ENCODE data around the gene RETSAT. TPM values are rescaled to one million over a fixed set of nuclear protein-coding genes. Genes with fewer than 3 reads are reported as not detected.

RETSAT gene
- 10 to 100 TPM; 19.7 to 24.5 TPM for total RNA-seq

DNA sequence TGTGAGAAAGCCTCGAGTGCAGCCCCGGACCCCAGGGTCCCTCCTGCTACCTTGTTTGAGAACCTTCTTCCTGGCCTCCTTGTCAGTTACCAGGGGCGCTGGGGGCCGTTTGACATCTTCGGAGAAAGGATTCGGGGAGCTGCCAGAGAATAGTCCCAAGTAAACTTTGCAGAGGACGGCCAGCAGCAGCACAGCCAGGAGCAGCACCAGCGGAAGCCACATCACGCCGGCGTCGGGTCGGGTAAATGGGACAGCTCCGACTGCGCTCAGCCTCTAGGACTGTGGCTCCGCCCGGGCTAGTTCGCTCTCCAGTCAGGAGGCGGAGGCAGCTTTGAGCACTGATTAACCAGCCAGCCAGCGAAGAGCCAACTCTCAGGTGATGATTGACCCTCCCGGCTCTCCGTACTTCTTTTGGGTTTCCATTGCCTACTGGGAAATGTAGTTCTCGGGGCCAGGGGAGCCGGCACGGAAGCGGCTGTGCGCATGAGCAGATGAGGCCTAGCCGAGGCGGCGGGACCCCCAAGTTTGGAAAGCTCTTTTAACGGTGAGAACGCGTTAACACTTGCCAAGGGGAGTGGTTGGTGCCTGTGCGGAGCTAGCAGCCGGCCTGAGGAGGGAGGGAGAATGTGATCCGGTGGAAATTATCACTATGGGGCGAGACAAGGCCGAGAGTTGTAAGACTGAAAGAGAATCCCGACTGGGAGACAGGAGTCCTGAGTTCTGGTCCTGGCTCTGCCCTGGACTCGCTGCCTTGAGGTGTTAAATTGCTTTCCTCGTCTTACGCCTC, at the start of gene RETSAT, which contains the start of gene ELMOD3:
RETSAT (minus strand) TSS at position 243 of the 787 bp plus-strand sequence; CDS start at position 222, 21 bp downstream.
ELMOD3 (plus strand) TSS at position 484 of the 787 bp plus-strand sequence. CDS start 2,430 bp downstream, outside the sequence.
- peak within 1 kb of the TSS; percentile 99 for H3K4me3 Mint-ChIP-seq
- H3K27ac Mint-ChIP-seq: peak within 1 kb of the TSS; percentile 96
- intact Hi-C loops (cut with micrococcal nuclease): loop anchor here (1.0 to 10.0 kb wide), 10 partner anchors 26 to 840 kb away; partner anchors contain the start of genes C2orf68, GGCX, IMMT and MRPL35
- peaks cover 36% of the 10 kb centered on the region for H3K4me1 Mint-ChIP-seq (ENCODE audit: low read depth)
- H3K27me3 Mint-ChIP-seq (ENCODE audit: low read depth): no peaks in the 10 kb centered on the region
- peak; percentile 99 for DNase-seq
- peaks cover 29% of the 10 kb centered on the region for H3K36me3 Mint-ChIP-seq (ENCODE audit: low read depth)
- H3K9me3 Mint-ChIP-seq: no peaks in the 10 kb centered on the region
- CTCF ChIA-PET: interaction anchor here (0.7 to 1.8 kb wide), 4 partner anchors 20 to 199 kb away, joined by 3 to 6 read pairs (median 3); no protein-coding TSS in a partner anchor

DNA sequence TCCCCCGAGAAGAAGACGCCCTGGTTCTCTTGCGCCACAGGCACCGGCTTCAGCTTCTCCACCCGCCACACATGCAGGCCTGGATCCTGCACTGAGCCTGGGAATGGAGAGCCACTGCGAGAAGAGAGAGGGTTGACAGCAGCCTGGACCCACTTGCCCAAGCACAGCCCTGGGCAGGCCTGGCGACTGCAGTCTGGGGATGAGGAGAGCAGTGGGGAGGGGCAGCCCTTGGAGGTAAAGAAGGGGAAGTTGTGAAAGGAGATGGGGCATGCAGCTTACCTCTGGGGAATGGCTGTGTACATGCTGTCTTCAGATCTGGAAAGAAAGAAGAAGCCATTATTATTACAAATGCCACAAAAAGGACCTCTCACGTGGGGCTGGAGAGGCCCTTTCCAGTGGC, 47.5 kb upstream of the RETSAT start:
- Mint-ChIP-seq H3K4me3 (no peak overlapping the region), H3K4me1 (ENCODE audit: low read depth) (peaks cover 12% of the 10 kb centered on the region), H3K27ac (no peak overlapping the region), H3K36me3 (ENCODE audit: low read depth) (peaks cover 2% of the 10 kb centered on the region), H3K9me3 (peaks cover 12% of the 10 kb centered on the region), H3K27me3 (ENCODE audit: low read depth) (no peaks in the 10 kb centered on the region)
- DNase-seq: no peak
- CTCF ChIA-PET: no interaction called here
- intact Hi-C loops (cut with micrococcal nuclease): no loop called here

DNA sequence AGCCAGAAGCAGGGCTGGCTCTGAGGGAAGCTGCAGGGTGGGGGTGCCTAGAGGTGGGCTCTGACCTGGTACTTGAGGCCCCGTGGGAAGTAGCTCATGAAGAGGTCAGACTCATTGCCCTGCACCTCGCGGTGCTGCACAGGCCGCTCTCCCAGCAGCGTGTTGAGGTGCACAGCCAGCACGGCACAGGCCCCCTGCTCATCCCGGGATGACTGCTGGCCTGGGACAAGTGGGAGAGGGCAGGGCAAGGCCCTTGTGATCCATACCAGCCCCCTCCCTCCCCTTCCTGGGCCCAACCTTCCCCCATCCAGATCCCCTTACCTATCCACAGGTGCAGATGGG, 47.1 kb upstream of the RETSAT start:
- no peak overlapping the region for H3K27ac Mint-ChIP-seq
- no peak for DNase-seq
- intact Hi-C loops (cut with micrococcal nuclease): no loop called here
- H3K9me3 Mint-ChIP-seq: peaks cover 12% of the 10 kb centered on the region
- no peak overlapping the region for H3K4me3 Mint-ChIP-seq
- CTCF ChIA-PET: no interaction called here
- no peaks in the 10 kb centered on the region for H3K27me3 Mint-ChIP-seq (ENCODE audit: low read depth)
- H3K4me1 Mint-ChIP-seq (ENCODE audit: low read depth): peaks cover 12% of the 10 kb centered on the region
- H3K36me3 Mint-ChIP-seq (ENCODE audit: low read depth): peaks cover 2% of the 10 kb centered on the region

DNA sequence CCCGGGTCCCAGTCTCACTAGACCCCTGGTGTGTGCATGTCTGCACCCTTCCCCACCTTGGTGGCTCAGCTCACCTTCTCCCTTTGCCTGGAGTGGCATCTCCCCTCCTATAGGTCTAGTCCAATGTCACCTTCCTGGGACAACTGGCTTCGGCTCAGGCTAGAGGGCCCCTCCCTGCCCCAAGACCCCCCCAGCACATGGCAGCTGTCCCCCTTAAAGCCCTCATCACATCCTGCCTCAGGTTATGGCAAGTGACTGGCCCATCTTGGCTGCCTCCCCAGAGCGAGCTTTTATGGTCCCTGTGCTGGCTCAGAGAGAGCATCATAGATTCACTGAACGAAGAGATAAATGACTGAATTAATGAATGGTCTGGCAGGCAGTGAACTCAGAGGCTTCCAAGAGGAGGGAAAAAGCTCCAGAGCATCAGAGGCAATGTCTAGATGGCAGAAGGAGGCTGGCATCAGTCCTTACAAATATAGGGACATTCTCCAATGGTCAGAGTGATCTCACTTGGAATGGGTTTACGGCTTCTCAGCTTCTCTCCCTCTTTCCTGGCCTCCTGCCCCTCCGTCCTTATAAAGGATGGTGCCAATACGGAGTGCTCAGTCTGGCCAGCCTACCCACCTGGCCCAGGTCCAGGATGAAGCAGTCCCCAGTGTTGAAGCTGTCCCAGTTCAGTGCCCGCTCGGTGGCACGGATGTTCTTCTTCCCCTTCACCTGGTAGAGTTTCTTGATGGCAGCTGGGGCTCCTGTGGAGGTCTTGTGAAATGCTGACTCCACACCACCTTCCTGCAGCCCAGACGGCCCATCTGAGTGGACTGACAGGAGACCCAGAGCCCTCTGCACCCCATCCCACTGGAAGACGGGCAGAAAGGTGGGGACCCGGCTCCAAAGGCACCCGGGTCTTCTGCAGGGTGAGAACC, 46.5 kb upstream of the RETSAT start:
- CTCF ChIA-PET: no interaction called here
- H3K27ac Mint-ChIP-seq: no peak overlapping the region
- peaks cover 12% of the 10 kb centered on the region for H3K9me3 Mint-ChIP-seq
- intact Hi-C loops (cut with micrococcal nuclease): no loop called here
- DNase-seq: no peak
- H3K36me3 Mint-ChIP-seq (ENCODE audit: low read depth): peaks cover 2% of the 10 kb centered on the region
- H3K4me3 Mint-ChIP-seq: no peak overlapping the region
- peaks cover 7% of the 10 kb centered on the region for H3K4me1 Mint-ChIP-seq (ENCODE audit: low read depth)
- H3K27me3 Mint-ChIP-seq (ENCODE audit: low read depth): no peaks in the 10 kb centered on the region

DNA sequence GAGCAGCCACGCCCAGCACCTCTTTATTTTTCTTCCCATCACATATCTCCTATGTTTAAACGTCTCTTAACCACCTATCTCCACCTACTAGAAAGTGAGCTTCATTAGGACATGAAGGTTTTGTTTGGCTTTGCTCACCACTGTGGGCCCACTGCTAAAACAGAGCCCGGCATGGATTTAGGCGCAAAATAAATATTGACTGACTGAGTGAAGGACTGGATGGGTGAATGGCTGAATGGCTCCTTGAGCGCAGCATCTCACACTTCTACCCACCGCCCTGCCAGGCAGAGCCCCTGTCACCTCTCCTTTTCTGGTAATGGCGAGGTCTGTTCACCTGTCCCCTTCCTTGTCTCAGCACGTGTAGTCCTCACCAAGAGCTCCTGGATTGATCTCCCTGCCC, 45.7 kb upstream of the RETSAT start:
- intact Hi-C loops (cut with micrococcal nuclease): no loop called here
- Mint-ChIP-seq H3K4me3 (no peak overlapping the region), H3K36me3 (ENCODE audit: low read depth) (peaks cover 2% of the 10 kb centered on the region), H3K4me1 (ENCODE audit: low read depth) (no peaks in the 10 kb centered on the region), H3K9me3 (peaks cover 12% of the 10 kb centered on the region), H3K27me3 (ENCODE audit: low read depth) (no peaks in the 10 kb centered on the region), H3K27ac (no peak overlapping the region)
- CTCF ChIA-PET: no interaction called here
- DNase-seq: no peak

DNA sequence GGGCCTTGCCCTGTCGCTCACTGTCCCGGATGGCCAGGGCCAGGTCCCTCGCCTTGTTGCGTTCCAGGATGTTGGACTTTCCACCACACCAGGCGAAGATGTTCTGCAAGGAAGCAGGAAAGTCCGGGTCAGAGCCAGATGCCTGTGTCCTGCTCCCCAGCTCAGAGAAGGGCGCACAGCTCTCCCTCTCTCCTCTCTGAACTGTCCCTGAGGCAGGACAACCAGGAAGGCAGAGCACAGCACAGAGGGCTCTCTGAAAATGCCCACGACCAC, 44.8 kb upstream of the RETSAT start:
- peaks cover 9% of the 10 kb centered on the region for H3K9me3 Mint-ChIP-seq
- peaks cover under 1% of the 10 kb centered on the region for H3K36me3 Mint-ChIP-seq (ENCODE audit: low read depth)
- no peaks in the 10 kb centered on the region for H3K27me3 Mint-ChIP-seq (ENCODE audit: low read depth)
- intact Hi-C loops (cut with micrococcal nuclease): no loop called here
- H3K4me1 Mint-ChIP-seq (ENCODE audit: low read depth): no peaks in the 10 kb centered on the region
- DNase-seq: no peak
- CTCF ChIA-PET: no interaction called here
- H3K4me3 Mint-ChIP-seq: no peak overlapping the region
- H3K27ac Mint-ChIP-seq: no peak overlapping the region

DNA sequence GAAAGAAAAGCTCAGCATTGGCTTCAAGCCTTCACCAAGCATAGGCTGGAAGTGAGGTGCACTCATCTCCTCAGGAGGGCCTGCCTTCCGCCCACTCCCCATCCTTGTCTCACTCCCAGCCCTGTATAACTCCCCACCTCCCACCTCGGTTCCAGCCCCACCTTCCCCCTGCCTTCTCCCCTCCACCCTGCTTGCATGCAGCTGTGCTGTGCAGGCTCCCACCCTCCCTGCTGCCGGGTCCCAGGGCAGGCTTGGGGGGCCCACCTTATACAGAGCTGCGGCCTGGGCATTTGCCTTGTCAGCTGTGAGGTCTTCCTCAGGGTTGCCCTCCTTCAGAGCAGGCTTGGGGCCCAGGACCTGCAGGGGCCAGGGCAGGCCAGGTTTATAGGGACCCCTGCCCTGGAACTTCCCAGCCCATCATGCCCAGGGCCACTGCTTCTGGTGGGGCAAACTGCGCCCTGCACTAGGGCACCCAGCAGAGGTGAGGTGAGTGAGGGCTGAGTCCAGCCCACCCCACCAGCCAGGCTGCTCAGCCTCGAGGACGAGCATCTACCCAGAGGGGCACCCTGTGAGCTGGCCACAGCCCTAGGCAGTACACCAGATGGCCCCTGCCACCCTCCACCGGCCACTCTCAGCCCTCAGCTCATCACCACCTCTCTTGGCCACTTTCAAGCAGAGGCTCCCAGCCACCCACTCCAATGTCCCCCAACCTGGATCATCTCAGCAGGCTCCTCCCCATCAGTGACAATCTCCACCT, 44.3 kb upstream of the RETSAT start:
- Mint-ChIP-seq H3K36me3 (ENCODE audit: low read depth) (no peaks in the 10 kb centered on the region), H3K4me3 (no peak overlapping the region), H3K27ac (no peak overlapping the region), H3K4me1 (ENCODE audit: low read depth) (no peaks in the 10 kb centered on the region), H3K9me3 (peaks cover 7% of the 10 kb centered on the region), H3K27me3 (ENCODE audit: low read depth) (no peaks in the 10 kb centered on the region)
- CTCF ChIA-PET: interaction anchor here (0.7 kb wide), 1 partner anchor 154 kb away, joined by 3 read pairs; no protein-coding TSS in a partner anchor
- no peak for DNase-seq
- intact Hi-C loops (cut with micrococcal nuclease): no loop called here

DNA sequence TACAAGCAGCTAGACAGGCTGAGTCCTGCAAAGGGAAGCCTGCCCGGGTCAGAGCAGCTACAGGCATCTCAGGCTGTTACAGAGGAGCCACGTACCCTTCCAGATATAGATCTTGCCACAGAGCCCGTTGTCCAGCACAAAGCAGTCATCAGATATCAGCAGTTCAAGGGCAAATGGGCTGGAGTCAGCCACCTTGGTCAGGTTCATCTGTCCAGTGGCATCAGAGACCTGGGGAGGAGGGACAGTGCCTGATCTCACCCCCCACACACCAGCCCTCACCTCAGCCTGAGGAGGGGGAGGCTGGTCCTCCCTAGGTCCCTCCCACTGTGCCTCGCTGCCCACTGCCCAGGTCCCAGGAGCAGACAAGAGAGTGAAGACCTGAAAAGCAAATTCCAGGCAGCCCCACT, 43.6 kb upstream of the RETSAT start:
- Mint-ChIP-seq H3K27me3 (ENCODE audit: low read depth) (no peaks in the 10 kb centered on the region), H3K4me1 (ENCODE audit: low read depth) (no peaks in the 10 kb centered on the region), H3K27ac (no peak overlapping the region), H3K36me3 (ENCODE audit: low read depth) (no peaks in the 10 kb centered on the region), H3K9me3 (peaks cover under 1% of the 10 kb centered on the region), H3K4me3 (no peak overlapping the region)
- CTCF ChIA-PET: interaction anchor here (0.7 kb wide), 1 partner anchor 154 kb away, joined by 3 read pairs; no protein-coding TSS in a partner anchor
- intact Hi-C loops (cut with micrococcal nuclease): no loop called here
- DNase-seq: no peak

DNA sequence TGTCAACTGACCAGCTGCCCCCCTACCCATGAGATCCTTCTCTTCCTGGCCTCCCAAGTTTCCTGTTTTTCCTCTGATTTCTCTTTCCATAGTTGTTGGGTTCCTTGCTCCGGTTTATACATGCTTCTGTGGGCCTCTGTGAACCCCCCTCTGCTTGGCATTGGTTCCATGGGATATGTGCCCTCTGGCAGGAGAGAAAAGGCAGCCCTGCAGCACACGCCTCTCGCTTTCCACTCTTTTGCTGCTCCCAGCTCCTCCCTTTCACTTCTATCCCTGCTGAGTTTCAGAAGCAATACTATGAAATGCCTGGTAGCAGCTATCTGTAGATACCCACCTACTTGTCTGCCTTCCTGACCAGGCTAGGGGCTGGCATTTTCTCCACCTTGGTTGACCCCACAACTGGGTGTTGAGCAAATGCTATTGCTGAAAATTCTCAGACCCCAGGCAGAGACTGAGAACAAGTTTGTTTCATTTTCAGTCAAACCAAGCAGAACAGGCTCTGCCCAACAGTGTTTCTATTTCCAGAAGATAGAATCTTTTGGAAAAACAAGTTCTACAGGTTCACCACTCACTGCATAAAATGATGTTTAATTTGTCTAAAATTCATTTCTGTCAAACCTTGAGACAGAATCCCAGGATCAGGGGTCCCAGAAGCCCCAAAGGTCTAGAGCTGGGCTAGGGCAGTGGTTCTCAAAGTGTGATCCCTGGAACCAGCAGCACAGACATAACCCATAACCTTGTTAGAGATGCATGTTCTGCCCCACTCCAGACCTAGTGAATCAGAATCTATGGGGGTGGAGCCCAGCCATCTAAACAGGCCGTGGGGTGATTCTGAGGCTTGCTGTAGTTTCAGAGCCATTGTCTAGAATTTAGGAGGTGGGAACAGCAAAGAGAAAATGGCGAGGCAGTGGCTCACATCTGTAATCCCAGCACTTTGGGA, 42.5 kb upstream of the RETSAT start:
- Mint-ChIP-seq H3K36me3 (ENCODE audit: low read depth) (no peaks in the 10 kb centered on the region), H3K27ac (no peak overlapping the region), H3K9me3 (no peaks in the 10 kb centered on the region), H3K4me1 (ENCODE audit: low read depth) (peaks cover 5% of the 10 kb centered on the region), H3K27me3 (ENCODE audit: low read depth) (no peaks in the 10 kb centered on the region), H3K4me3 (no peak overlapping the region)
- intact Hi-C loops (cut with micrococcal nuclease): no loop called here
- no peak for DNase-seq
- CTCF ChIA-PET: no interaction called here

DNA sequence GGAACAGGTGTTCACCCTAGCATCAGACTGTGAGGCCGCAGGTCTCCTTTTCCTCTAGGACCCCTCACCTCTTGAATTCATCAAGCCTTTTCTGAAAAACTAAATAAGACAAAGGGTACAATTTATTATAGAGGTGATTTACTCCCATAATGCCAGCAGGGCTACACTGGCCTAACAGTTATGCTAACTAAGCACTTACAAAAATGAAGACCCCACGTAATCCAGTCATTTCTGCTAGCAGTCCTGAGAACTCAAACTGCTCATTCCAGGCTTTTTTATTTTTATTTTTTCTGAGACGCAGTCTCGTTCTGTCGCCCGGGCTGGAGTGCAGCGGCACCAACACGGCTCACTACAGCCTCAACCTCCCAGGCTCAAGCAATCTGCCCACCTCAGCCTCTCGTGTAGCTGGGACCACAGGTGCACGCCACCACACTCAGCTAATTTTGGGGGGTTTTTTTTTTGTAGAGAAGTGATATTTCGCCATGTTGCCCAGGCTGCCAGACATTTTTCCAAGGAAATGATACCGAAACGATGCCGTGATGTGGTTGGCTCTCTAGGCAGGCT, 41.7 kb upstream of the RETSAT start:
- intact Hi-C loops (cut with micrococcal nuclease): no loop called here
- Mint-ChIP-seq H3K9me3 (no peaks in the 10 kb centered on the region), H3K27me3 (ENCODE audit: low read depth) (no peaks in the 10 kb centered on the region), H3K4me1 (ENCODE audit: low read depth) (peaks cover 5% of the 10 kb centered on the region), H3K36me3 (ENCODE audit: low read depth) (no peaks in the 10 kb centered on the region), H3K4me3 (no peak overlapping the region), H3K27ac (no peak overlapping the region)
- DNase-seq: no peak
- CTCF ChIA-PET: interaction anchor here (7.0 kb wide), 1 partner anchor 154 kb away, joined by 78 read pairs; no protein-coding TSS in a partner anchor

DNA sequence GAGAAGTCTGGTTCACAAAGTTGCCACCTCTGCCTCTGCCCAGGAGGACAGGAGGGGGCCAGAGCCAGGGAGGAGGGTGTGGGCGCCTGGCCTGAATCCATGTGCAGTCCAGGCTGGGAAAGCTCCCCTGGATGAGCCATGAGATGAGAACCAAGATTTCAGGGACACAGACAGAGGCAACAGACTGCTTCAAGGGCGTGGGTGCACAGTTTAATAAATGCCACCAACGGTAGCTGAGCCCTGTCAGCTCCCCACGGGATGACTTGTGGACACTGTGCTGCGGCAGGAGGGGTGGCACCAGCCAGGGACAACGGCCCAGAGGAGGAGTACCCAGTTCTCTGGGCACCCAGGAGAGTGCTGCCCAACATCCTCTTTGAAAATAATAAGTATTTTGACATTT, 40.6 kb upstream of the RETSAT start:
- Mint-ChIP-seq H3K27ac (no peak overlapping the region), H3K4me3 (no peak overlapping the region), H3K4me1 (ENCODE audit: low read depth) (peaks cover 5% of the 10 kb centered on the region), H3K27me3 (ENCODE audit: low read depth) (no peaks in the 10 kb centered on the region), H3K36me3 (ENCODE audit: low read depth) (peaks cover 2% of the 10 kb centered on the region), H3K9me3 (no peaks in the 10 kb centered on the region)
- CTCF ChIA-PET: interaction anchor here (7.0 kb wide), 1 partner anchor 155 kb away, joined by 78 read pairs; no protein-coding TSS in a partner anchor
- intact Hi-C loops (cut with micrococcal nuclease): loop anchor here (5.0 kb wide), 1 partner anchor 312 kb away; no protein-coding TSS in a partner anchor
- DNase-seq: no peak
